ENCODE results near the gene SERP1.
"Not testable (repeated sequence)": the region's sequence is repeated elsewhere in the genome, so short reads cannot be mapped to it uniquely, and the experiment has no call there.

The SERP1 gene

DNA sequence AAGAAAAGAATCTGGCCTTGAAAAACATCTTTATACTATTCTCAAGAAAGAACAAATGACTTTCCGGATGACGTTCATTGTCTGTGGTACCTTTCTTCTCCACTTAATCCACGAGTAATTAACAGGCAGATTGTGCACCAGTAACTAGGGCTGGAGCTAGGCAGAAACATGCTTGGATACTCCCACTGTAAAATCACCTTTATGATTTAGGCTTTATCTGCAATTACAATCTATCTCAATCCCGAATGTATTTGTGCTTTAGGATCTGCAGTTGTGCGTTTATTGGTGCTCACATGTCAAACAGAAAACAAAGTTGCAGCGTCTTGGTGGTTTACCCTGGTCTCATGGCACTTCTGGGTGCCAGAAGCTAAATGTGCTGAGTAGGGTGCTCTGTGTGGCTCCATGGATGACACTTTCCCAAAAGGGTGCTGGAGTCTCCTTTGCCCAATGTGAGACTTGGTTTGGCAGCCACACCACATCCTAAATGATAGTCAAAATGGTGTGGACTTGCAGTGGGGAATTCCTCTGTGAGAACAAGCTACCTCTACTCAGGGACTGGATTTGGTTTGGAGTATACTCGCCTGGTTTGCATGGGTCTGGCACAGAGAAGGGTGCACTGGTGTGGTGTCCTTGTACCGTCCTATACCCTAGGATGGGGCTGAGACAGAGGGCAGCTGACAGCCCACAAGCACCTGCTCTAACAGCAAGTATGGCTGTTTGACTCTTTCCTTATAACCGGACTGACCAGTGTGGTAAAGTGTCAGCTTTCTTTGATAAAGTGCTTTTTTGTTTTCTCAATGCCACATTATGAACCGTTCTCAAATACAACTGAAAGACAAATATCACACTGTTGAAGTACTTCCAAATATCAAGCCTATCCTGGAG is 7.7 kb downstream of the SERP1 start:
- DNase-seq (ENCODE audit: low read depth): no peak

DNA sequence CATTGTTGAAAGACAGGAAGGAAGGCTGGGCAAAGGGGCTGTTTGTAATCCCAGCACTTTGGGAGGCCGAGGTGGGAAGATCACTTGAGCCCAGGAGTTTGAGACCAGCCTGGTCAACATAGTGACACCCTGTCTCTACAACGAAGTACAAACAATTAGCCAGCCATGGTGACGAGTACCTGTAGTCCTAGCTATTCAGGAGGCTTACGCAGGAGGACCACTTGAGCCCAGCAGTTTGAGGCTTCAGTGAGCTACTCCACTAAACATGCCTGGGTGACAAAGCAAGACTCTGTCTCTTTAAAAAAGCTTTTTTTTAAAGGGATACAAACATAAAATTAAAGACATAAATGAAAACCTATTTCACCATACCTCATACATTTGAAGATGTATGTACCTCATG is 11.1 kb downstream of the SERP1 start:
- DNase-seq (ENCODE audit: low read depth): no peak

DNA sequence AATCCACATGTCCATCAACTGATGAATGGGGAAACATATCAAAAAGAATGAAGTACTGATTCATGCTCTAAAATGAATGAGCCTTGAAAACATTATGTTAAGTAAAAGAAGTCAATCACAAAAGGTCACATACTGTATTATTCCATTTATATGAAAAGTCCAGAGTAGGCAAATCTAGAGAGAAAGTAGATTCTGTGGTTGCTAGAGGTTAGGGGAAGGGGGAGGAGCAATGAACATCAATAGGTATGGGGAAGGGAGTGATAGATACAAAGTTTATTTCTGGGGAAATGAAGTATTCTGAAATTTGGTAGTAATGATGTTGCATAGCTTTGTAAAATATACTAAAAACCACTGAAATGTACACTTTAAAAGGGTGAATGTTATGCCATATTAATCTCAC is 14.5 kb downstream of the SERP1 start:
- DNase-seq (ENCODE audit: low read depth): no peak

DNA sequence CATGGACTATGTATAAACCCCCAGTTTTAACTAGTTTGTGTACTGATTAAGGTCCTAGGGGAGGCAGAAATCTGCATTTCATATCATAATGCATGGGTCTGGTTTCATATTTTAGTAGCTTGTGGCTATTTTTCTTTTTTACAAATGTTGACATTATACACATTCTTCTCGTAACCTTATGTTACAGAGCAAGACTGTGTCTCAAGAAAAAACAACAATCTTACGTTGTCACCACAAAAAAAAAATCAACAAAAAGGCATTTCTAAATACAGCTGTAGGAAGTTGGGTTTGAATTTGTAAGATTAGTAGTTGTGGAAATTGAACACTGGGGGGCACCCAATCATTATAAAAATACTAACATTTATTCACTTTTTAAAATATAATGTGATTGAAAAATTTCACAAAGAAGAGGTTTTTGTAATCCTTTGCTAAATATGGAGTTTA is 17.9 kb downstream of the SERP1 start:
- DNase-seq (ENCODE audit: low read depth): no peak

DNA sequence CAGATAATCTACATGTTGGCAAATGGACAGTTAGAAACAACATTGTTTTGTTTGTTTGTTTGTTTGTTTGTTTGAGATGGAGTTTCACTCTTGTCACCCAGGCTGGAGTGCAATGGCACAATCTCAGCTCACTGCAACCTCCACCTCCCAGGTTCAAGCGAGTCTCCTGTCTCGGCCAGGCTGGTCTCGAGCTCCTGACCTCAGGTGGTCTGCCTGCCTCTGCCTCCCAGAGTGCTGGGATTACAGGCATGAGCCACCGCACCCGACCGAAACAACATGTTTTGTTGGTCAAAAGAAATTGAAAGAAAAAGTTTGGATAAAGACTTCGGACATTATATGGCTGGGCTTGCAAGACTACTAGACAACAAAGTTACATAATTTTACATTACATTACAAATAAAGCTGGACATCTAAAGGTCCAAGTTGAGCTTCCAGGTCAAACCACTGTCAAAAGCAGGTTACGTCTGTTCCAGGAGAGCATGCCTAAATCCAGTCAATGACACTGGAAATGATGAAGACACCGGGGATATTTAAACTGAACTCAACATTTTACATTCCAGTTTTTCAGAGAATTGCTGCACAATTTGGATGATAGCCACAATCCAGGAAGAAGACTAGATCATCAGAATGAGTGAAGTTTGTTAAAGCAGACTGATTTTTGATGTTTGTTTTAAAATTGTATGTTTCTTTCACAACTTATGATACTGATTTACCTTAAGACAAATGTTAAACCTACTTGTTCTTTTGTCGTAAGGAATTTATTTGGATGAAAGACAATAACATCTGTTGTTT is 18.6 kb downstream of the SERP1 start:
- no peak for DNase-seq (ENCODE audit: low read depth)

DNA sequence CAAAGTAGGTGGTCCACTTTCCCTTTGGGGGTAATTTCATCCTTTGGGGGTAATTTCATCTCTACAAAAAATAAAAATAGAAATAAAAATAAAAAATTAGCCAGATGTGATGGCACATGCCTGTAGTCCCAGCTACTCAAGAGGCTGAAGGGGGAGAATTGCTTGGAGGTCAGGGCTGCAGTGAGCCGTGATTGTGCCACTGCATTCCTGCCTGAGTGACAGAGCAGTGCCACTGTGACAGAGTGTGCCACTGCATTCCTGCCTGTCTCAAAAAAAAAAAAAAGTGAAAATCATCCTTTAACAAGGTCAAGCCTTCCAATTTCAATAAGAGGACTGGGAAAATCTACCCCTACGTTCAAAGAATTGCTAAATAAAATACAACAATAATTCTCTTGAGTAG is 22.8 kb downstream of the SERP1 start:
- DNase-seq (ENCODE audit: low read depth): no peak

DNA sequence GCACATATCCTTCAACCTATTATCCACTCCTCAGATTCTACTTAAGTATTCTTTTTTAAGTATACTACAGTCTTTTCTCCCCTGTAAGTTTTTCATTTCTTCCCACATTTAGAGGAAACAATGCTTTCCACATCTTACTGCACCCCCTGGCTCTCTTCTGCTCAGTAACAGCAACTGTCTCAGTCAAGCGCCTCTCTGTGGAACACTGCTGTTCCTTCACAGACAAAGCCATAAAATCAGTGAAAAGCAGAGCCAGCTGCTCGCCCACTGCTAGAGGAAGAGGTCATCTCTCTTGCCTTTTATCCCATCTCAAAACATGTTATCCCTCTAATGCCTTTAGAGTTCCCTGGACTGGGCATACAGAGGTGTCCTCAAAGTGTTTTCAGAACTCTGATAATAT is 24.8 kb downstream of the SERP1 start:
- DNase-seq (ENCODE audit: low read depth): no peak

DNA sequence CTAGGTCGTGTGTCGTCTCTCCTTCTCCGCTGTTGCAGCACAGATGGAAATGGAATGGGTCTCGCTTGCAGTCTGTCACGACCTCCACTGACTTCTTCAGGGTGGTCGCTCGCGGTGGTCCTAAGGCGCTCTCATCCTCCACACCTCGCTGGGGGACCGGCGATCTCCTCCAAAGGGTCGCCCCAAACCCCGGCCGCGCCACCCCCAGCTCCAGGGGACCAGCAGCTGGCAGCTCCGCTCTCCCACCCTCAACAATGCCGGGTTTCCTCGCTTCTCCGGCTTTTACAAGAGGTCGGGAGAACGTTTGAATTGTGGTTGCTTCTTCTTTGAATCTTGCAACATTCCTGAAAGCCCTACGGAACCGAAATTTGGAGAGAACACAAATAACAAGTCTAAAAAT is 25.9 kb downstream of the SERP1 start:
- no peak for DNase-seq (ENCODE audit: low read depth)

DNA sequence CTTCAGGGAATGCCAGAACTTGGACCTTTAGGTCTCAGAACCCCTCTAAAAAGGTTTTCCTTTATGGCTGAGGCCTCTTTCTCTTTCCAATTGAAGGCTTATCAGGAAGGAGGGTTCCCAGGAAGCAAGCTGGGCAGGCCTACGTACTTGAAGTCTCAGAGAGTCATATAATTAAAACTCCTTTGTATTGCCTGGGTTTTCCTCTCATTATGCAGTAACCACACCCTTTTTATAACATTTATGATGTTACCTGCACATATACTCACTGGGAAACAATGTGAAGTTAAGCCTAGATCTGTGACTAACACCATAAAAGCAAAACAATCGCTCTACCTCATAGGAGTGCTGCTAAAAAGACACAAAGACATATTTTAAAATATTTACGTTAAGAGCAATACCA is 27.3 kb downstream of the SERP1 start:
- DNase-seq (ENCODE audit: low read depth): no peak

DNA sequence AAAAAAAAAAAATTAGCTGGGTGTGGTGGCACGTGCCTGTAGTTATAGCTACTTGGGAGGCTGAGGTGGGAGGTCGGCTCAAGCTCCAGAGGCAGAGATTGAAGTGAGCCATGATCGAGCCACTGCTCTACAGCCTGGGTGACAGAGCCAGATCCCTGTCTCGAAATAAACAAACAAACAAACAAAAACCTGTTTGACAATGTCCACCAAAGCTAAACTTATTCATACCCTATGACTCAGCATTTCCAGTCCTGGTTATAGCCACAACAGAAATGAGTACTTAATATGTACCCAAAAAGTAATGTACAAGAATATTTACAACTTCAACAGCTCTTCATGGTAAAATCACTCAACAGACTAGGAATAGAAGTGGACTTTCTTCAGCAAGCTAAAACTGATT is 31.1 kb downstream of the SERP1 start:
- DNase-seq (ENCODE audit: low read depth): no peak

DNA sequence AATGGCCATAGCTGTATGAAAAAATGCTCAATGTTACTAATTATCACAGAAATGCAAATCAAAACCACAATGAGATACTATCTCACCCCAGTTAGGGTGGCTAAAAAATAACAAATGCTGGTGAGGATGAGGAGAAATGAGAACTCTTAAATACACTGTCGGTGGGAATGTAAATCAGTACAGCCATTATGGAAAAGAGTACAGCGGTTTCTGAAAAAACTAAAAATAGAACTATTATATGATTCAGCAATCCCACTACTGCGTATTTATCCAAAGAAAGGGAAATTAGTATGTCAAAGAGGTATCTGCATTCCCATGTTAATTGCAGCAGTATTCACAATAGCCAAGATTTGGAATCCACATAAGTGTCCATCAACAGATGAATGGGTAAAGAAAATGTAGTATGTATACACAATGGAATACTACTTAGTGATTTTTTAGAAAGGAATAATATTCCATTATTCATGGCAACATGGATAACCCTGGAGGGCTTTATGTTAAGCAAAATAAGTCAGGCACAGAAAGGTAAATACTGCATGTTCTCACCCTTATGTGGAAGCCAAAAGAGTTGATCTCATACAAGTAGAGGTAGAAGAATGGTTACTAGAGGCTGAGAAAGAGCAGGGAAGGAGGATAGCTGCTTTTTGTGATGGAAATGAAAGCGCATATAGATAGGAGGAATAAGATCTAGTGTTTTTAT is 35.0 kb downstream of the SERP1 start:
- DNase-seq (ENCODE audit: low read depth): no peak

DNA sequence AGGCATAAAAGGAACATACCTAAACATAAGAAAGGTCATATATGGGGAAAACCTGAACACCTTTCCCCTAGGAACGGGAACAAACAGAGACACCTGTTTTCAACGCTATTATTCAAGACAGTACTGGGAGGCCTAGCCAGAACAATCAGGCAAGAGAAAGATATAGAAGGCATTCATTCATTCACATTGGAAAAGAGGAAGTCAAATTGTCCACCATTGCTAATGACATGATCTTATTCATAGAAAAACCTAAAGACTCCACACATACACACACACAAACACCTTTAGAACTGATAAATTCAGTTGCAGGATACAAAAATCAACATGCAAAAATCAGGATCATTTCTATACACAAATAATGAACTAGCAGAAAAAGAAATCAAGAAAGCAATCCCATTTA is 36.5 kb downstream of the SERP1 start:
- DNase-seq (ENCODE audit: low read depth): no peak

DNA sequence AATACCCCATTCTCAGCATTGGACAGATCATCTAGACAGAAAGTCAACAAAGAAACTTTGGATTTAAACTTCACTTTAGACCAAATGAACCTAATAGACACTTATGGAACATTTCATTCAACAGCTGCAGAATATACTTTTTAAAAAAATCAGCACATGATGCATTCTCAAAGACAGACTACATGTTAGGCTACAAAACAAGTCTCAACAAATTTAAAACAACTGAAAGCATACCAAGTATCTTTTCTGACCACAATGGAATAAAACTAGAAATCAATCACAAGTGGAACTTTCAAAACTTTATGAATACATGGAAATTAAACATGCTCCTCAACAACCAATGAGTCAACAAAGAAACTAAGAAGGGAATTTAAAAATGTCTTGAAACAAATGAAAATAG is 37.9 kb downstream of the SERP1 start:
- no peak for DNase-seq (ENCODE audit: low read depth)

DNA sequence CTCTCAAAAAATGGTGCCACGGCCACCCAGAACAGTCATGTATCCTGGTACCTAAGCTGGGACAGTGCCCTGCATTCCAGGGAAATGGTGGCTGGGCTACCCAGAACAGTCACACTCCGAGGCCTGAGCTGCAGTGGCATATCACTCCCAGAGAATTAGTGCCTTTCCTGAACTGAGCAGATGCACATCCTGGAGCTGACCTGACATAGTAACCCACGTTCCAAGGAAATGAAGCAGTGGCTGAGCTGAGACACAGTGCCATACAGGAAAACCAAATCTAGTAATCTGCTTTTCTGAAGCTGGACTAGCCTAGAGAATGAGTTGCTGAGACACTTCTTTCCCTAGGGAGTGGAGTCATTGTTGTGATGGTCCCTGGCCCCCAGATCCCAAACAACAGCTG is 41.8 kb downstream of the SERP1 start:
- no peak for DNase-seq (ENCODE audit: low read depth)

DNA sequence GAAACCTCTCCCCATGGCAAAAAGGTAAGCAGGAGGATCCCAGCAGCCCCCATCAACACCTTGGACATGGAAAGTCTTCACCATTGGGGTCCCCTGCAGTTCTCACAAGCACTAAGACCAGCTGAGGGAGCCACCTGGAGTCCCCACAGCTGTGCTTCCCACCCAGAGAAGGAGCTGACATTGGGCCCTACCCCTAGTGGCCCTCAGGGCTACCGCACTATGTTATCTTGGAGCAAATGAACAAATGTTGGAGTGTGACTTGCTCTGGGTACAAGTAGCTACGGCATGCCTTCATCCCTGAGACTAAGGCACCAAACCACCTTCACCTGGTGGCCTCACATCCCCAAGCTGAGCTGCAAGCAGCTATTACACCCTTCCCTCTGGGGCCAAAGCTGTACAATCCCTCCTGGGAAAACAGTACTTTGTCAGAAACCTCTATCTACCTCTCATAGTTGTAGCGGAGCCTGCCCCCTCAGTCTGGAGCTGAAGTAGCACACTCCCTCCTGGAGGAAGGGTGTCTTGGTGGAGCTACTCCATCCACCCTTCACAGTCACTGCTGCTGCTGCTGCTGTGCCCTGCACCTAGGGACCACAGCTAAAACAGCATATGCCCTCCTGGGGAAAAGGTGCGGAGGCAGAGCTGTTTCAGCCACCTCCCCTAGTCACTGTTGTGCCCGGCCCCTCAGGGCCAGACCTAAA is 42.7 kb downstream of the SERP1 start:
- no peak for DNase-seq (ENCODE audit: low read depth)

DNA sequence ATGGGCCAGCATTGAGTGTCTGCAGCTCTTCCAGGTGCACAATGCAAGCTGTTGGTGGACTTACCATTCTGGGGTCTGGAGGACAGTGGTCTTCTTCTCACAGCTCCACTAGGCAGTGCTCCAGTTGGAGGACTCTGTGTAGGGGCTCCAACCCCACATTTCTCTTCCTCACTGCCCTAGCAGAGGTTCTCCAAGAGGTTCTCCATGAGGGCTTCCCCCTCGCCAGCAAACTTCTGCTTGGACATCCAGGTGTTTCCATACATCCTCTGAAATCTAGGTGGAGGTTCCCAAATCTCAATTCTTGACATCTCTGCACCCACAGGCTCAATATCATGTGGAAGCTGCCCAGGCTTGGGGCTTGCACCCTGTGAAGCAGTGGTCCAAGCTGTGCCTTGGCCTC is 45.3 kb downstream of the SERP1 start:
- not testable (repeated sequence) for DNase-seq (ENCODE audit: low read depth)

DNA sequence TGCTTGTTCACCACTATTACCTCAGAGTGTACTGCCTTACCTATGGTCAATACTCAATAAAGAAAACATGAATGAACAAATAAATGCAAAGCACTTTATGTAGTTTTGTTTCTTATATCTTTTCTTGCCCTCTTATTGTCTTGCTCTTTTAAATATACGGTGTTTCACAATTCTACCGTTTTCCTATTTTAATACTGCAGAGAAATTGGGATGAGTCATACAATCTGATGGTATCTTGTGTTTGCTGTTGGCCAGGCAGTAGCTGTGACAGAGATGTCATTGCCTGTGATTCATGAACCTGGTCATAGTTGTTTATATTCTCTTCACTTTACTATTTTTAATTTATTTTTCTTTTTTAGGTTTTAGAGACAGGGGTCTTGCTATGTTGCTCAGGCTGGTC is 48.3 kb downstream of the SERP1 start:
- no peak for DNase-seq (ENCODE audit: low read depth)

DNA sequence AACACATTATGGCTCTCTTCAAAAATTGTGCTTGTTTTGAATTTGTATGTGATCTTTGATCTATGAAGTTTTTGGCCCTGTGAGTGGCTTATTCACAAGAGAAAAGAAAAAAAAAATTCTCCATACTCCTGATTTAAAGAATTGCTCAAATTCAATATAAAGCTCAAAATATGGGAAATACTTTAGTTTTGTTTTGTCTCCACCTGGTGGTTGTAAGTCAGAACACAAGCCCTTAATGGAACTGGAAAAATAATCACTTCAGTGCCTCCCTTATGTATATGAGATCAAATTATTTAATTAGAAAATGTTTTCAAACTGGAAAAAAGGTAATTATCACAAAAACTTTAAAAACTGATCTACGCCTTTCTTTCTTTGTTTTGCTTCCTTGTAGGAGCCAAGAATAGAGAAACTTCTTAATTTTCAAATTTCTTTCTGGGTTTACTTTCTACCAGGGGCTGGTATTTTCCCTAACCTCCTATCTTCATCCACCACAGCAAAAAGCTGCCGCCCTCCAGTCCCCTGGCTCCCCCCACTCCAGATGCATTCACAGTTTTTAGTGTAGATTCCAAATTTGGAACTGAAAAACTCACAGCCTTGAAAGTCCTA is 50.6 kb downstream of the SERP1 start:
- DNase-seq (ENCODE audit: low read depth): no peak

DNA sequence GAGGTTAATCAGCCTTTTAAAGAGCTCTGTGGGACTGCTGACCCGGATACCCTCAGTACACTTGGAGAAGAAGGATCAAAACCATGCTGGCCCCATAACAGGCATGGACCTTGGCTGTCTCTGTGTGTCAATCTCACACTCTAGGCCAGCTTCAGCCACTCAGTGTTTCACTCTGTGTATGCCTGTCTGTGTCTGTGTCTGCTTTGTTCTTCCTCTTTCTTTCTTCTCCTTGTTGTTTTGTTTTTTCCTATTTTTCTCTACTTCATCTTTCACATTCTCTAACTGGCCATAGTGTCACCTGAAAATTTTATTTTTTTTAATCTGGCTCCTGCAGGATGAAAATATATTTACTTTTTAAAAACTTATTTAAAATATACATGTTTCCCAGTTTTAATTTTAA is 51.1 kb downstream of the SERP1 start:
- no peak for DNase-seq (ENCODE audit: low read depth)

DNA sequence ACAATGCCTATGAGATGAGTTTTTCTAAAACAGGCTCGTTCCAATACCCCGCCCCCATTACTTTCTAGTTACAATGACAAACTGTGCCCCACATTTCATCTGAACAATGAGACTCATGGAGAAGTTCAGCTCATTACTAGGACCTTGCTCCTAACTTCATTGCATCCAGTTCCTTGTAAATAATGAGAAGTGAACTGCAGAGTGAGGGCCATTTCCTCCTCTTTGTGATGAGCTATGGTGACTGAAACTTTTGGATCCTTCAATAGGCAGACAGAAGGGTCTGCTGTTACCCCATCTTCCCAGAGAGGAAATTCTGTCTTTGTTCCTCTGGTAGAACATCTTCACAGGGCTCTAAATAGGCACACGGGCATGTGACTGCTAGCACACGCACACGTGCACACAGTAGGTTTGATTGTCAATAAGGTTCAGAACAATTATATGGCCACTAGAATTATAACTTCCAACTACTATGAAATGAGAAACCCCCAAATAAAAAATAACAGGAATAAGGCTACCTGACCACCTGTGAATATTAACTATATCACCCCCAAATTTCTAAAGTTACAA is 51.8 kb downstream of the SERP1 start:
- DNase-seq (ENCODE audit: low read depth): no peak
